ENCODE data around the gene IPP. TPM values are rescaled to one million over a fixed set of nuclear protein-coding genes. Genes with fewer than 3 reads are reported as not detected.

IPP gene
- polyA plus RNA-seq, 1 donor (not counting 4 experiments of a cell fraction or from before 2014, with no cell fraction given), result 10.0 TPM

DNA sequence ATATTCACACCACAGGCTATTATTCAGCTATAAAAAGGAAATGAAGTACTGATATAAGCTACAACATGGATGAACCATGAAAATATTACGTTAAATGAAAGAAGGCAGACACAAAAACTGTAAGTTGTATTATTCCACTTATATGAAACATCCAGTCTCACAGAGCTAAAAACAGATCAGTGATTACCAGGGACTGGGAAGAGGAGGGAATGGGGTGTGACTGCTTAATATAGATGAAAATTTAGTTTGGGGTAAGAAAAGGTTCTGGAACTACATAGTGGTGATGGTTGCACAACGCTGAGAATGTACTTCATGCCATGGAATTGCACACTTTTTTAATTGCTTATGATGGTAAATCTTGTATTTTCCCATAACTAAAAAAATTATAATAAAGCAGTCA is 83.6 kb downstream of the IPP start:
- H3K27ac ChIP-seq (ENCODE audit: control insufficient read depth, insufficient read depth, low read length), result no peak overlapping the region
- H3K4me1 ChIP-seq (ENCODE audit: control insufficient read depth, extremely low read depth, insufficient read depth, low read length), result no peaks in the 10 kb centered on the region
- H4K20me1 ChIP-seq (ENCODE audit: control insufficient read depth, extremely low read depth, insufficient read depth, low read length), result peaks cover 24% of the 10 kb centered on the region
- dilution Hi-C loops (cut with MboI; ENCODE audit: extremely low pct_ligation_motif_present, low sequenced_read_pairs), result no loop called here
- peaks cover 97% of the 10 kb centered on the region for H3K79me2 ChIP-seq (ENCODE audit: control insufficient read depth, insufficient read depth, low read length)
- no peaks in the 10 kb centered on the region for H3K27me3 ChIP-seq (ENCODE audit: control insufficient read depth, extremely low read depth, insufficient read depth, low read length)
- no peak for FAIRE-seq
- H3K4me2 ChIP-seq (ENCODE audit: control insufficient read depth, extremely low read depth, insufficient read depth, low read depth, low read length), result no peak overlapping the region
- H2AFZ ChIP-seq (ENCODE audit: control insufficient read depth, low read length), result no peak overlapping the region
- H3K9me1 ChIP-seq (ENCODE audit: control insufficient read depth, extremely low read depth, insufficient read depth, low read length), result no peaks in the 10 kb centered on the region
- H3K4me3 ChIP-seq (ENCODE audit: control insufficient read depth in 2 of 3, extremely low read depth in 1 of 3, insufficient read depth in 2 of 3, low read depth in 1 of 3, low read length in 3 of 3), result no peak overlapping the region
- H3K36me3 ChIP-seq (ENCODE audit: control insufficient read depth in 2 of 2, extremely low read depth in 1 of 2, insufficient read depth in 2 of 2, low read length in 2 of 2), result peaks cover 0 to 3% of the 10 kb centered on the region in 2 experiments
- TF ChIP-seq, protein P1, sequence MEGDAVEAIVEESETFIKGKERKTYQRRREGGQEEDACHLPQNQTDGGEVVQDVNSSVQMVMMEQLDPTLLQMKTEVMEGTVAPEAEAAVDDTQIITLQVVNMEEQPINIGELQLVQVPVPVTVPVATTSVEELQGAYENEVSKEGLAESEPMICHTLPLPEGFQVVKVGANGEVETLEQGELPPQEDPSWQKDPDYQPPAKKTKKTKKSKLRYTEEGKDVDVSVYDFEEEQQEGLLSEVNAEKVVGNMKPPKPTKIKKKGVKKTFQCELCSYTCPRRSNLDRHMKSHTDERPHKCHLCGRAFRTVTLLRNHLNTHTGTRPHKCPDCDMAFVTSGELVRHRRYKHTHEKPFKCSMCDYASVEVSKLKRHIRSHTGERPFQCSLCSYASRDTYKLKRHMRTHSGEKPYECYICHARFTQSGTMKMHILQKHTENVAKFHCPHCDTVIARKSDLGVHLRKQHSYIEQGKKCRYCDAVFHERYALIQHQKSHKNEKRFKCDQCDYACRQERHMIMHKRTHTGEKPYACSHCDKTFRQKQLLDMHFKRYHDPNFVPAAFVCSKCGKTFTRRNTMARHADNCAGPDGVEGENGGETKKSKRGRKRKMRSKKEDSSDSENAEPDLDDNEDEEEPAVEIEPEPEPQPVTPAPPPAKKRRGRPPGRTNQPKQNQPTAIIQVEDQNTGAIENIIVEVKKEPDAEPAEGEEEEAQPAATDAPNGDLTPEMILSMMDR (optimal IDR thresholded peaks at IDR 0.05 in 1 of 3, IDR thresholded peaks at IDR 0.05 in 1 of 3, conservative IDR thresholded peaks at IDR 0.05 in 1 of 3; ENCODE audit: extremely low read depth in 1 of 3, insufficient read depth in 2 of 3, low read length in 3 of 3), result no peak
- TF ChIP-seq EZH2 (IDR thresholded peaks at IDR 0.05; ENCODE audit: low read length), result no peak
- H3K9ac ChIP-seq (ENCODE audit: control insufficient read depth, extremely low read depth, insufficient read depth, low read length), result no peak overlapping the region
- no peak for DNase-seq (ENCODE audit: low read depth, low spot score)
- H3K9me3 ChIP-seq (ENCODE audit: control insufficient read depth, low read depth, low read length), result no peaks in the 10 kb centered on the region

DNA sequence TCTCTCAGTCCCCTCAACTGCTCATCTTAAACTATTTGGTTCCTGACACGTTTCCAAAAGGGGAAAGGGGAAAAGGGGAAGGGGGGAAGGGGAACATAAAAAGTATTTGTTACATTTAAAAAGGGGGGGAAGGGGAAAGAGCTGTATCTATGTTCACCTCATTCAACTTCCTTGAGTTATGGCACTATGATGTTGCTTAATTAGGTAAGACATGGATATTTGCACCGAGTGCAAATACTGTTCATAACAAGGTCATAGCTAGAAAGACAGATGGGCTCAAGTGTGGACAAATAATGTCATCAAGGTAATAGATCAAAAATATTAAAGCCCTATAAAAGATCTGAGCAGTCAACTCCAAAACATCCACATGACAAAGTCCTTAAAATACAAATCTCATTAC is 90.1 kb downstream of the IPP start:
- DNase-seq (ENCODE audit: low read depth, low spot score) (no peak), FAIRE-seq (no peak)
- Histone ChIP-seq H3K4me2 (ENCODE audit: control insufficient read depth, extremely low read depth, insufficient read depth, low read depth, low read length) (no peak overlapping the region), H3K9me3 (ENCODE audit: control insufficient read depth, low read depth, low read length) (no peaks in the 10 kb centered on the region), H3K27ac (ENCODE audit: control insufficient read depth, insufficient read depth, low read length) (no peak overlapping the region), H3K4me3 (ENCODE audit: control insufficient read depth in 2 of 3, extremely low read depth in 1 of 3, insufficient read depth in 2 of 3, low read depth in 1 of 3, low read length in 3 of 3) (no peak overlapping the region), H3K9ac (ENCODE audit: control insufficient read depth, extremely low read depth, insufficient read depth, low read length) (no peak overlapping the region), H2AFZ (ENCODE audit: control insufficient read depth, low read length) (no peak overlapping the region), H3K4me1 (ENCODE audit: control insufficient read depth, extremely low read depth, insufficient read depth, low read length) (peaks cover 3% of the 10 kb centered on the region), H3K79me2 (ENCODE audit: control insufficient read depth, insufficient read depth, low read length) (peaks cover 53% of the 10 kb centered on the region), H3K27me3 (ENCODE audit: control insufficient read depth, extremely low read depth, insufficient read depth, low read length) (no peaks in the 10 kb centered on the region), H4K20me1 (ENCODE audit: control insufficient read depth, extremely low read depth, insufficient read depth, low read length) (peaks cover 8% of the 10 kb centered on the region), H3K9me1 (ENCODE audit: control insufficient read depth, extremely low read depth, insufficient read depth, low read length) (no peaks in the 10 kb centered on the region), H3K36me3 (ENCODE audit: control insufficient read depth in 2 of 2, extremely low read depth in 1 of 2, insufficient read depth in 2 of 2, low read length in 2 of 2) (peaks cover 20 to 30% of the 10 kb centered on the region in 2 experiments)
- dilution Hi-C loops (cut with MboI; ENCODE audit: extremely low pct_ligation_motif_present, low sequenced_read_pairs), result no loop called here
- TF ChIP-seq, protein P1 (optimal IDR thresholded peaks at IDR 0.05 in 1 of 3, IDR thresholded peaks at IDR 0.05 in 1 of 3, conservative IDR thresholded peaks at IDR 0.05 in 1 of 3; ENCODE audit: extremely low read depth in 1 of 3, insufficient read depth in 2 of 3, low read length in 3 of 3), result no peak
- TF ChIP-seq EZH2 (IDR thresholded peaks at IDR 0.05; ENCODE audit: low read length), result no peak
